Left renal cortex interstitium (tissue), 4 donors: Measurements from ENCODE around the gene SLC38A4. TPM values are rescaled to one million over a fixed set of nuclear protein-coding genes. Genes with fewer than 3 reads are reported as not detected.
"Not testable (repeated sequence)": the region's sequence is repeated elsewhere in the genome, so short reads cannot be mapped to it uniquely, and the experiment has no call there.

Experiments used
- DNase-seq, 4 donors: peaks; one replicate each; pipeline ENCODE4 v3.0.0-alpha.2; 2013; ENCODE audit warnings: low read depth in 4 of 4, low spot score in 2 of 4, missing footprints in 1 of 4
- polyA plus RNA-seq, 4 donors: library from polyadenylated mRNA; unstranded; fragments of 120-200 nt; gene quantifications; one replicate each; pipeline ENCODE4 v1.2.1, GENCODE V29; 2013; ENCODE audit not compliant: insufficient read length in 4 of 4

Gene SLC38A4, protein sequence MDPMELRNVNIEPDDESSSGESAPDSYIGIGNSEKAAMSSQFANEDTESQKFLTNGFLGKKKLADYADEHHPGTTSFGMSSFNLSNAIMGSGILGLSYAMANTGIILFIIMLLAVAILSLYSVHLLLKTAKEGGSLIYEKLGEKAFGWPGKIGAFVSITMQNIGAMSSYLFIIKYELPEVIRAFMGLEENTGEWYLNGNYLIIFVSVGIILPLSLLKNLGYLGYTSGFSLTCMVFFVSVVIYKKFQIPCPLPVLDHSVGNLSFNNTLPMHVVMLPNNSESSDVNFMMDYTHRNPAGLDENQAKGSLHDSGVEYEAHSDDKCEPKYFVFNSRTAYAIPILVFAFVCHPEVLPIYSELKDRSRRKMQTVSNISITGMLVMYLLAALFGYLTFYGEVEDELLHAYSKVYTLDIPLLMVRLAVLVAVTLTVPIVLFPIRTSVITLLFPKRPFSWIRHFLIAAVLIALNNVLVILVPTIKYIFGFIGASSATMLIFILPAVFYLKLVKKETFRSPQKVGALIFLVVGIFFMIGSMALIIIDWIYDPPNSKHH
- 10 to 100 TPM; 19.0 to 28.5 (median 22.4) TPM for polyA plus RNA-seq

GRCh38 chr12:46825591-46826414 lies at the start of gene SLC38A4:
TSS of gene SLC38A4 (minus strand) at chr12:46825997. CDS start at chr12:46793071, 32,926 bp downstream.
- peak in 2 of 4 donors; percentile 25 to 26 for DNase-seq

GRCh38 chr12:46875095-46875494 lies 49.3 kb upstream of the SLC38A4 start:
- DNase-seq = no peak

GRCh38 chr12:46874642-46875041 lies 48.8 kb upstream of the SLC38A4 start:
- DNase-seq = no peak

DNA sequence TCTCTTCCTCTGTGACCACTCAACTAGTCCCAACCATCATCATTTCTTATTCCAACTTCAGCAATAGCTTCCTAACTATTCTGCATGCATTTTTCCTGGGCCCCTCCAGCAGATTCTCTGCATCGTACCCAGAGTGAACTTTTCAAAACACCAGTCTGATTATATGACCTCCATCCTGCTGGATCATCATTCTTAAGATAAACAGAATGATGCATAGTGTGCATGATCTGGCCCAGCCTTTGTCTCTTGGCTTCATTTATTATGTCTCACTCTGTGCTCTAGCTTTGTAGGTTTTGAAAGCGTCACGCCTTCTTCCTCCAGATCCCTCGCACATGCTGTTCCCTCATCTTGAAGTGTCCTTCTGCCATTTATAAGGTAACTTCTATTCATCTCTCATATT lies 46.3 kb upstream of the SLC38A4 start:
- DNase-seq = no peak

- no peak for DNase-seq
Measured at GRCh38 chr12:46865311-46865710, 39.5 kb upstream of the SLC38A4 start.

GRCh38 chr12:46858368-46858767 lies 32.6 kb upstream of the SLC38A4 start:
- DNase-seq = no peak

DNA sequence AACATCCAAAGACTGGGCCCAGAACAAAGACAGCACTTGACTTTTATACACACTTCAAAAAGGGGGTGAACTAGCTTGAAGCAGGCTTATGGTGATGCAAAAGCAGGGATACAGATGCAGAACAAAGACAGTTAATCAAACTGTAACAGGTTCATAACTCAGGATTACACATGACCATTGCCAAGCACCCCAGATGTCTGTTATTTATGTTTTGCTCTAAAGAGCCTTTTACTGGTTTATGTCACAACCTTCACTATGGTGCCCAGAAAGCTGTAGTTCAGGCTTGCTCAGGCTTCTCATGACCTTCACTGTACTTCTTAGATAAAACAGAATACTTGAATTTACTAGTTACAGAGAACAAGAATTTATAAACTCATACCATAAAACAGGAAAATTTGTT lies 31.7 kb upstream of the SLC38A4 start:
- no peak for DNase-seq

GRCh38 chr12:46855760-46856159 lies 30.0 kb upstream of the SLC38A4 start:
- DNase-seq = no peak

DNA sequence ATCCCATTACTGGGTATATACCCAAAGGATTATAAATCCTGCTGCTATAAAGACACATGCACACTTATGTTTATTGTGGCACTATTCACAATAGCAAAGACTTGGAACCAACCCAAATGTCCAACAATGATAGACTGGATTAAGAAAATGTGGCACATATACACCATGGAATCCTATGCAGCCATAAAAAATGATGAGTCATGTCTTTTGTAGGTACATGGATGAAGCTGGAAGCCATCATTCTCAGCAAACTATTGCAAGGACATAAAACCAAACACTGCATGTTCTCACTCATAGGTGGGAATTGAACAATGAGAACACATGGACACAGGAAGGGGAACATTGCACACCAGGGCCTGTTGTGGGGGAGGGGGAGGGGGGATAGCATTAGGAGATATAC lies 28.4 kb upstream of the SLC38A4 start:
- not testable (repeated sequence) for DNase-seq

DNA sequence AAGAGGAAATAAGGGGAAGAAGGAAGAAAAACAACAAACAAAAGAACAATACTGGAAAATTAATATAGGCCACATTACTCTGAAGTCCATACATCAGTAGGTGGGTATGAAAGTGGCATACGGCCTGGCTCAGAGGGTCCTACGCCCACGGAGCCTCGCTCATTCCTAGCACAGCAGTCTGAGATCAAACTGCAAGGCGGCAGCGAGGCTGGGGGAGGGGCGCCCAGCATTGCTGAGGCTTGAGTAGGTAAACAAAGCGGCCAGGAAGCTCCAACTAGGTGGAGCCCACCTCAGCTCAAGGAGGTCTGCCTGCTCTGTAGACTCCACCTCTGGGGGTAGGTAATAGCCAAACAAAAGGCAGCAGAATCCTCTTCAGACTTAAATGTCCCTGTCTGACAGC lies 23.0 kb upstream of the SLC38A4 start:
- not testable (repeated sequence) for DNase-seq

DNA sequence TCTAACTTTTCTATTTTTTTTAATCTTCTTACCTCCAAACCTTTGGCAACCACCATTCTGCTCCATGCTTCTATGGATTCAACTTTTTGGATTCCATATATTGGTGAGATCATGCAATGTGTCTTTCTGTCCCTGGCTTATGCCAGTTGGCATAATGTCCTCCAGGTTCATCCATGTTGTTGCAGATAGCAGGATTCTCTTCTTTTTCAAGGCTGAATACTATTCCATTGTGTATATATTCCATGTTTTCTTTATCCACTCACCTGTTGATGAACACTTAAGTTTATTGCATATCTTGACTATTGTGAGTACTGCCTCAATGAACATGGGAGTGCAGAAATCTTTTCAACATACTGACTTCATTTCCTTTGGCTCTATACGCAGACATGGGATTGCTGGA lies 21.2 kb upstream of the SLC38A4 start:
- no peak for DNase-seq

GRCh38 chr12:46843811-46844210 lies 18.0 kb upstream of the SLC38A4 start:
- DNase-seq = no peak

DNA sequence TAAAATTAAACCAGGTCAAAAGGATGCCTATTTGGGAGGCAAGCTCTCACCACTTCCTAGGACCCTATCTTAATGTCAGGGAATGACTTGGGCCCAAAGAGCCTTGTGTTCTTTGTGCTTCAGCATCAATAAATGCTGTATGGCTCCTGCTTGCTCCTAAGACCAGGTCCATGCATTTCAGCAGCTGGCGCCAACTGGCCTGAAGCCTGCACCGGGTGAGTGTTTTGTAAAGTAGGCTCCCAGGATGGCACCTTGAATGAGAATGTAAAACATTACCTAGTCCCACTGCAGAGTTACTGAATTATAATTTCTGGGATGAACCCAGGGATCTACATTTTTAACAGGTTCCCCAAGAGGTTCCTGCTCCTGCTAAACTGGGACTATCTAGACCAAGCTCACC lies 16.1 kb upstream of the SLC38A4 start:
- DNase-seq = no peak

GRCh38 chr12:46839964-46840363 lies 14.2 kb upstream of the SLC38A4 start:
- DNase-seq = no peak

DNA sequence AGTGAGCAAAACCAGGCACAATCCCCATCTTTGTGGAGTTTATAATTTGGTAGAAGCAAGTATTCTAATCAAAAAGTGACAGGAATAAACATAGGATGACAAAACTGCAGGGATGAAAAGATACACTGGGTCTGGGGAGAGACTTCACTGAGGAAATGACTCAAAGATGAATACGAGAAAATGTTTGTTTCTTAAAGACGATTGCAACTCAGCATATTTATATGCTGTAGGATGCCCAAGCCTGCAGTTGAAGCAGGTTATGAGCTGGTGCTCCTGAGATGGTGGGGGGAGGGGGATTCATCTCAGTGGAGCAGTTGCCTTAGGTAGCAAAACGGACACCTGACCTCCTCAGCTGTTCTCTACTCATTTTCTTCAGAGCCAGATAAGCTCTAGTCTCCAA lies 13.4 kb upstream of the SLC38A4 start:
- no peak for DNase-seq

DNA sequence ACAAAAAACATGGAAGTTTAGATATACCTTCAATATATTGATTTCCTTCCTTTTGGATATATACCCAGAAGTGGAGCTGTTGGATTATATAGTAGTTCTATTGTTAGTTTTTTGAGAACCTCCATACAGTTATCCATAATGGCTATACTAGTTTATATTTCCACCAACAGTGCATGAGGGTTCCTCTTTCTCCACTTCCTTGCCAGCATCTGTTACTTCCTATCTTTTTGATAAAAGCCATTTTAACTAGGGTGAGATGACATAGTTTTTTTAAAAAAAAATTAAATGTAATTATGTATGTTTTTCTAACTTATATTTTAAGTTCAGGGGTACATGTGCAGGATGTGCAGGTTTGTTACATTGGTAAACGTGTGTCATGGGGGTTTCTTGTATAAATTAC lies 10.0 kb upstream of the SLC38A4 start:
- no peak for DNase-seq

GRCh38 chr12:46832130-46832704 lies 6.4 kb upstream of the SLC38A4 start:
- DNase-seq = peak in 2 of 4 donors; percentile 18 to 41

GRCh38 chr12:46831335-46832129 lies 5.7 kb upstream of the SLC38A4 start:
- peak in 2 of 4 donors; percentile 10 to 21 for DNase-seq

GRCh38 chr12:46830731-46831334 lies 5.0 kb upstream of the SLC38A4 start:
- no peak for DNase-seq

DNA sequence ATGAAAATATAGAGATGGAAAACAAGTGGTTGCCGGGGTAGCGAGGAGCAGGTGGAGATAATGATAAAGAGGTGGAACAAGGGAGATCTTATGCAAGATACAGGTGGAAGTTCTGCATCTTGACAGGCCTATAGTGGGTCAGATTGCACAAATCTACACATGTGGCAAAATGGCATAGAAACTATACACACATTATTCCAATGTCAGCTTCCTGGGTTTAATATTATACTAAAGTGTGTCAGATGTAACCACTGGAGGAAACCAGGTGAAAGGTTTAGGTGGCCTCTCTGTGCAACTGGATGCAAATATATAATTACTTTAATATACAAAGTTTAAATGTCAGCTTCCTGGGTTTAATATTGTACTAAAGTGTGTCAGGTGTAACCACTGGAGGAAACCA lies 1.1 kb downstream of the SLC38A4 start:
- no peak for DNase-seq
